Stimulated activated CD4-positive, alpha-beta T cell treated with anti-CD3 and anti-CD28 coated beads, Interleukin-4, amount 100 ng/mL, for 1 hour (primary cell): ENCODE measurements around the gene RAN.
"Not testable (repeated sequence)": the region's sequence is repeated elsewhere in the genome, so short reads cannot be mapped to it uniquely, and the experiment has no call there.

Experiments used
- DNase-seq: peaks from one replicate; pipeline ENCODE4 v3.0.0-alpha.2; 2020

Gene RAN

DNA sequence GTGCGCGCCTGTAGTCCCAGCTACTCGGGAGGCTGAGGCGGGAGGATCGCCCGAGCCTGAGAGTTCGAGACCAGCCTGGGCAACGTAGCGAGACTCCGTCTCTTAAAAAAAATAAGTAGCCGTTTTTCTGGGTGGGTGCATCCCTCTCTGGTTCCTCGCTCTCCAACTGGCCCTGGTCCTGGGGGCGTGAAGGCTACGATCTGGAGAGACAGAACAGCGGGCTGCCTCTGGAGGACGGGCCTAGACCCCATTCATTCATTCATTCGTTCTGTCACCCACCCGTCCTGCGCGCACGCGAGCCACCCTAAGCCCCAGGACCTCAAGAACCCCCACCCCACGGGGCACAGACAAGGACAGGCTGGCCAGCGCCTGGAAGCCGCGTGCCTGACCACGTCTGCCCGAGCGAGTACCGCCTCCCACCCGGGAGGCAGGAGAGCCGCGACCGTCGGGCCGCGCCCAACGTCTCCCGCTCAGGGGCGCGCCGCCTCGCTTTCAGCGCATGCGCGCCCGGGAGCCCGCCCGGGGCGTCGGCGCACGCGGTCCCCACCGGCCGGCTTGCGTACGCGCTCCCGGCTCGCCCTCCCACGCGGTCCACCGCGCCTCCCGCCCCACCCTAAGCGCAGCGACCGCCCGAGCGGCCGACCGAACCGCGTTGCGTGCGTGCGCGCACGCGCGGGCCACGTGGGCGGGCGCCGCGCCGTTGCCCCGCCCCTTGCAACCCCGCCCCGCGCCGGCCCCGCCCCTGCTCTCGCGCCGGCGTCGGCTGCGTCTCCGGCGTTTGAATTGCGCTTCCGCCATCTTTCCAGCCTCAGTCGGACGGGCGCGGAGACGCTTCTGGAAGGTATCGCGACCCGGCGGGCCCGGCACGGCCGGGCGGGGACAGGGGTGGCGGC lies at the start of gene RAN:
Gene RAN (plus strand): TSS at position 781 of the 893 bp plus-strand sequence. CDS start 528 bp downstream, outside the sequence.
- peak; percentile 94 for DNase-seq

DNA sequence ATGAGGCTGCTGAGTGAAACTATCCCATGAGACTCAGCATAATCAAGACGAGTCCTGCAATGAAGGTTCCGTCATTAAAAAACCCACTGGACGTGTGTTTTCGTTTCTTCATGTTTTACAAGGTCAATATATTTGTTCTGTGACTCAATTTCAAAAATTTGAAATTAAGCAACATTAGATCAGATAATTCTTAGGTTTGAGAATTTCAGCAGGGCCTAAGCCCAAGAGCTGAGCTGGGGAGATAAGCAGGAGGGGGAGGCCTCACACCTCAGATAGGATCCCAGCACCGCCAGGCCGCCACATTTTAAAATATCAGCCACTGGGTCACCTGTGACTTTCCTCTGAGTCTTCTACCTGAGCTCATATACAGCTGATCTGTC lies 46.1 kb upstream of the RAN start:
- DNase-seq, result no peak

DNA sequence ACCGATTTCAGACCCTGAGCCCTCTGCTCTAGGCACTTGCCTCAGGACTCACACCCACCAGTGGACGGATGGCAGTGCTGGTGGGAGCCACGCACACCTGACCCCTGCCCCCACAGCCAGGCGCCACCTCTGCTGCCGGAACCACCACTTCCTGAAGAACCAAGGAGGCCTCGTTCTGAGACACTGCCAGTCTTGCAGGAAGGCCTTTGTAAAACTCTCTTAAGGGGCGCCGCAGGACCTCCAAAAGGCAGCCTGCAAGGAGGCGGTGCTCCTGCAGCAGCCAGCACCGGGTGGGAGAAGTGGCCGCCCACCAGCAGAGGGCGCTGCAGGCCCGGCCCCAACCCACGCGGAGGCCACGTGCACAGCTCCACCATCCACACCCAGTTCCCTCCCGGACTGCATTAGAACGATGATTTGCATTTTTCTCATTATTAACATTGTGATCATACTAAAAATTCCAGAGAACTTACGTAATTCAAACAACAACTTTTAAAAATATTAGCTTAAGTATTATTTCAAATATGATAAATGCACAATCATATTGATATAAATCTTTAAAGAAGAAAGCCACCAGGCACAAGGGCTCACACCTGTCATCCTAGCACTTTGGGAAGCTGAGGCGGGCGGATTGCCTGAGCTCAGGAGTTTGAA lies 45.6 kb upstream of the RAN start:
- peak; percentile 75 for DNase-seq

DNA sequence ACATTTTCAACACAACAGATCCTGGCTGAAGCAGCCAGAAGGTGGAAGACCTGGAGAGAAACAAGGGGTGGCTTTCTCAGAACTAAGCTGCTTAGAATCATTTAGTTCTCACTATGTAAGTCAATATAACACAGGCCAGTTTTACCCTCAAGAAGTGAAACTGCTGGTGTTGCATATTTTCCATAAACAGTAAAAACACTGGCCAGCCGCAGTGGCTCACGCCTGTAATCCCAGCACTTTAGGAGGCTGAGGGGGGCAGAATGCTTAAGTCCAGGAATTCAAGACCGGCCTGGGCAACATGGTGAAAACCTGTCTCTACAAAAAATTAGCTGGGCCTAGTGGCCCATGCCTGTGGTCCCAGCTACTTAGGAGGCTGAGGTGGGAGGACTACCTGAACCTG lies 44.4 kb upstream of the RAN start:
- DNase-seq, result no peak

DNA sequence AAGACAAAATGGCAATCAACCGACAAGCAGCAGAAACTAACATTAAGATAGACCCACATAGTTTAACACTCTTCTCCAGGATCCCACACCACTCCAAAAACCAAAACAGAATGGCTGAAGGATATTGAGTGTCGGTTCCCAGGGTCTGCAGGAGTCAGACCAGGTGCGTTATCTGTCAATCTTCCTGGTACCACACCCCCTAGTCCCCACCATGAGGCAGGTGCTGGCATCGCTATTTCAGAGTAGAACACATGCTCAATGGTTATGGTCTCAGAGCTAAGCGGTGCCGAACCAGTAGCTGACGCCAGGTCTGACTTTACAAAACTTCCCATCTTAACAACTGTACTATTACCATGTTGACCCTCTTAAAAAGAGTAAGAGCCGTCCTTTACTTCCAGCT lies 43.0 kb upstream of the RAN start:
- no peak for DNase-seq

DNA sequence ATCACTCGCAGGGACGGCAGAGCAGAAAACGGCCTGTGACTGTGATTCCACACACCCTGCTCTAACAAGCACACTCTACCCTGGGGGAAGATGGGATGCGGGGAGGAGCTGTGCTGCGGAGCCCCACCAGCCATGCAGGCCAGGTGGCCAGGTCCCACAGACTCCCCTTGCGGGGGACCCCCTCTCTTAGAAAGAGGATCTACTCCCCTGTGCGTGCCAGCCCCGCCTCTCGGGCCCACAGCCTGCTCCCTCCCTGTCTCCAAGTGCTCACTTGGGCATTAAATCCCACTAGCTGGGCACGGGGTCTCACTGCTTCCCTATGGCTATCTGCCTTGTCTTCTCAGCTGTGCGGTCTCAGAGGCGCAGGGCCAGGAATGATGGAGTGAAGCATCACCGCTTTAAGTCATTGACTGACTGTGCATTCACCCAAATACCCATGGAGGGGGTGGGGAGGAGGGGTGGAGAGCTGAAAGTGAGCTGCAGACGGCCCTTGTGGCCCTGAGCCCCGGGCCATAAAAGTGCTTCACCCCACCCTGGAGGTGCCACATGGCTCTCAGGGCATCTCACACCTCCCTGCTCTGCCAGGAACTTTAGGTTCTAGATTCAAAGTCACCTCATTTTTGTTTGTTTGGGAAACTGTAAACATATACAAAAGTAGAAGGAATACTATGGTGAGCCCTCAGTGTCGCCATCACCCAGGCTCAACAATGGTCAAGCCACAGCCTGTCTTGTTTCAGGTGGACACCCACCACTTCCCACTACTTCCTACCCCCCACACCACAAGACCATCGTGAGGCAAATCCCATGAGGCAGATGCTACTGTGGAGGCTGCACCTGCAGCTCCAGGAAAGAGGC lies 42.2 kb upstream of the RAN start:
- no peak for DNase-seq

DNA sequence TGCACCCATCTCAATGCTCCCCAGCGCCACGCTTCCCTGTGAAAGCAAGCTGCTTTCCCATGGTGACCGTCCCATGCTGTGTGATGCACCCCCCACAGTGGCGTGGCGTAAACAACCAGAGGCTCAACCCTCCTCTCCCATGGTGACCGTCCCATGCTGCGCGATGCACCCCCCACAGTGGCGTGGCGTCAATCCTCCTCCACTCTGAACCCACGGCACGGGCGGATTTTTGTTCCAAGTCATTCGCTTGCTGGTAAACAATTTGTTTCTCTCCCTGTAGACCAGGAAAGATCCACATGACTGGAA lies 41.7 kb upstream of the RAN start:
- DNase-seq, result no peak

DNA sequence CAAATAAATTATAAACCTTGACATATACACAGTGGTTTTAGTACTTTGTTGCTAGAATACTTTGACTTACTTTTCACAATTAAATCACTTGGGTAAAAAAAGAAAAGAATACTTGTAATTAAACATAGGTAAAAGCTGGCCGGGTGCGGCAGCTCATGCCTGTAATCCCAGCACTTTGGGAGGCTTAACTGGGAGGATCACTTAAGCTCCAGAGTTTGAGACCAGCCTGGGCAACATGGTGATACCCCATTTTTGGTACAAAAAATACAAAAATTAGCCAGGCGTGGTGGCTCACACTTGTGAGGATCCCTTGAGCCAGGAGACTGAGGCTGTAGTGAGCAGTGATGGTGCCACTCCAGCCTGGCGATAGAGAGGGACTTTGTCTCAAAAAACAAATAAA lies 40.6 kb upstream of the RAN start:
- DNase-seq, result no peak

DNA sequence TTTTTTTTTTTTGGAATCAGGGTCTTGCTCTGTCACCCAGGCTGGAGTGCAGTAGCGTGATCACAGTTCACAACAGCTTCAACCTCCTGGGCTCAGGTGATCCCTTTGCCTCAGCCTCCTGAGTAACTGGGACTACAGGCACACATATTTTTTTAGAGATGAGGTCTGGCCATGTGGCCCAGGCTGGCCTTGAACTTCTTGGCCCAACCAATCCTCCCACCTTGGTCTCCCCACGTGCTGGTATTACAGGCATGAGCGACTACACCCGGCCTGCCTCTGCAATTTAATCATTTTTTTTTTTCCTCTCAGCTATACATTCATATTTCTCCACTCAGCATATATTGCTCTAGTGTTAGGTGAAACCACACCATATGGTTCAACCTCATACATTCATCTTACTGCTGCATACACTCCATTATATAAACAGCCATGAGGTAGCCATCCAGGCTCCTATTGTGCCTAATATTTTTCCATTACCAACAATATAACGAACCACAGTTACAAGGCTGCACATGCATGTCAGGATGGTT lies 39.9 kb upstream of the RAN start:
- DNase-seq, result no peak

DNA sequence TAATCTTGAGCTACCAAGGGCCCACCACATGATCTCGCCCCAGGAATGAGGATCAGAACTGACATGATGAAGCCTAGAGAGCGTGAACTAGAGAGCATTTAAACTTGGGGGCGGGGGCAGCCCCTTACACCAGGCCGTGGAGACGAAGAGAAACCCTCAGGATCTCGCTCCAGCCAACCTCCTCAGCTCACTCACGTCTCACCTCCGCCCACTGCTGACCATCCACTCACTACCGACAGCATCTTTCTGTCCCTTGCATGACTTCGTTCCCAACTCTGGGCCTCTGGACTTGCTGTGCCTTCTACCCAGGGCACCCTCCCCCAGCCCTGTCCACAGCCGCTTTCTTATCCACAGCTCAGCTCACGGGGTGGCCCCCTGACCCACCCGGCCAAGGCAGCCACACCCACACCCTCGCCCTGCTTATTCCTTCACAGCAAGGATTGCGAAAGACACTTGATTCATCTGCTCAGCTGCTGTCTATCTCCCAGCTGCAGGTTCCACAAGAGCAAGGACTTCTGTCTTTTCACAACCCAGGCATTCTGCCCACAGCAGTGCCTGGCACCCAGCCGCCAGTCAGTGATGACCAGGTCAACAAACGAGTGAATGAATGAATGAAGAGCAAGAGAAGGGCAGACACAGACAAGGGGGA lies 39.2 kb upstream of the RAN start:
- no peak for DNase-seq

DNA sequence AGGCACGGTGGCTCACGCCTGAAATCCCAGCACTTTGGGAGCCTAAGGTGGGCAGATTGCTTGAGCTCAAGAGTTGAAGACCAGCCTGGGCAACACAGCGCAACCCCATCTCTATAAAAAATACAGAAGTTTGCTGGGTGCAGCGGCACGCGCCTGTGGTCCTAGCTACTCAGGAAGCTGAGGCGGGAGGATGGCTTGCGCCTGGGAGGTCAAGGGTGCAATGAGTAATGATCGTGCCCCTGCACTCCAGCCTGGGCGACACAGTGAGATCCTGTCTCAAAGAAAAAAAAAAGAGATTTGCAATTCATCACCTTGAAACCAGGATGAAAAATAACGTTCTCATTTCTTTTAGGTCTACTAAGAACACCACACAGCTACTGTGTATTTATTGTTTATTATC lies 36.9 kb upstream of the RAN start:
- no peak for DNase-seq

DNA sequence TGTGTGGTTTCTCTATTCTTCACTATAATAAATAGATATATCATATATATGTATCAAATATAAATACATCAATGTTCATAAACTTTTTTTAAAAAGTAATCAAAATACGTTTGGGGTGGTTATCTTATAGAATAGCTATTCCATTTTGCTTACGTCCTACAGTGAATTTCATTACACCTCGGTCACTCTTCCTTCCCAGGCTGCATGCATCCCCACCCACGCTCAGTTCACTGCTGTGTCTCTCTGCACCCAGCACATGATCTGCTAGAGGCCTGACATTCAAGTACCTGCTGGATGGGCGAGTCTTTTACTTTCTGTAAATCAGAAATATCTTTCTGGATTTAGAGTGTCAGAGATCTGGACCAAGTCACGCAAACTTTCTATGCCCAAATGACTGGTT lies 36.4 kb upstream of the RAN start:
- DNase-seq, result no peak

DNA sequence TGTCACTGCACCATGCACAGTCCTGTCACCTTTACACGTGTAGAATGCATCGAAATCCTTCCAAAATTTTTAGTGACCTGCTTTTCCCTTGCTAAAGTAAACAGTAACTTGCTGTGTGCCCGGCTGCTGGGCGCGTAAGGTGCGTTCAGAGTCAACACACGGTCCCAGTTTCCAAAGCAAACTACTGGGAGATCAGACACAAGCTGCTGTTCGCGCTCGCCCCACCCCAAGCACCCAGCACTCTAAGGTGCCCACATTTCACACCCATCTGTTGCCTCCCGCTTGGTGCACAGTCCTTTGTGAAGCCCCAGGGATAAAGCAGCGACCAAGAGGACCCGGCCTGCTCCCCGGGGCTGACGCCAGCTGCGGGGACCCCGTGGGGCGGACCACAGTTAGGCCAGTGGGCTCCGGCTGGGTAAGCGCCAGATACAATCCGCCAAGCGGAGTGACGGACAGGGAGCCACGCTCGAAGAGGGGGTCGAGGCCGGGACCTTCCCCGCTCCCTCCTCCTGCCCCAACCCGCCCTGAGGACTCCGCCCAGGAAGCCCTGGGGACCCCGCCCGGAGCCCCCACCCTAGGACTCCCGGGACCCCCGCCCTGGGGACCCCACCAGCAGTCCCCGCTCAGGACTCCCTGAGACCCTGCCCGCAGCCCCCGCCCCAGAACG lies 33.4 kb upstream of the RAN start:
- DNase-seq, result no peak

DNA sequence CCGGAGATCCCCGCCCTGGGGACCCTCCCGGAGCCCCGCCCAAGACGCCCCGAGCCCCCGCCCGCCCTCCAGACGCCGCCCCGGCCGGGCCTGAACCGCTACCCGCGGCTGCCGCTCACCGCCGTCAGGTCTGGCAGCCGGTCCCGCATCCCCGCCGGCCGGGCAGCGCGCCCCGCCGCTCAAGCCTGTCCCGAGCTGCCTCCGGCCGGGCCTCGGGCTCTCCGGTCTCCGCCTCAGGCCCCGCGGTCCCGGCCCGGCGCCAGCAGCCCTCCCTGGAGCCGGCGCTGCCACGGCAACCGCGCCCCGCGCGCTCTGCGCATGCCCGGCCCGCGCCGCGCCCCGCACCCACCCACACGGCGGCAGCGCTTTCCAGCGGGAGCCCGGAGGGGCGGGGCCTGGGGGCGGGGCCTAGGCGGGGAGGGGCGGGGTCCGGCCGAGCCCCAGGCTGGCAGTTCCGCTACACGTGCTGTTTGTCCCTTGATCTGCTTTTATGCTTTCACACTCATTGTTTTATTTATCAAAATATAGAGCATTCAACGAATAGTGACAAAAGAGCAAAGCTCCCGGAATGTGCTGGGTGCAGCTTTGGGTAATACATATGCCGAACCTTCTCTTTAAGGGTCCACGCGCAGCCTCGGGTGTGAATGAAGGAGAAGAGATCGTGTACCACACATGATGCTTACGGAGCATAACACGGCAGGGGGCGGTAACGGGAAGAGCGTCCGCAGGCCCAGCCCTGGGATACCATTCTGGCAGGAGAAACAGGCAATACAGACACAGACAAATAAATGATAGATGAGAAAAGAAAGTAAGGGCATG lies 32.7 kb upstream of the RAN start, which contains the start of gene STX2:
Gene STX2 (minus strand): TSS at position 300 of the 819 bp plus-strand sequence. CDS start 151 bp downstream, at position 149.
- DNase-seq, result peak; percentile 90

DNA sequence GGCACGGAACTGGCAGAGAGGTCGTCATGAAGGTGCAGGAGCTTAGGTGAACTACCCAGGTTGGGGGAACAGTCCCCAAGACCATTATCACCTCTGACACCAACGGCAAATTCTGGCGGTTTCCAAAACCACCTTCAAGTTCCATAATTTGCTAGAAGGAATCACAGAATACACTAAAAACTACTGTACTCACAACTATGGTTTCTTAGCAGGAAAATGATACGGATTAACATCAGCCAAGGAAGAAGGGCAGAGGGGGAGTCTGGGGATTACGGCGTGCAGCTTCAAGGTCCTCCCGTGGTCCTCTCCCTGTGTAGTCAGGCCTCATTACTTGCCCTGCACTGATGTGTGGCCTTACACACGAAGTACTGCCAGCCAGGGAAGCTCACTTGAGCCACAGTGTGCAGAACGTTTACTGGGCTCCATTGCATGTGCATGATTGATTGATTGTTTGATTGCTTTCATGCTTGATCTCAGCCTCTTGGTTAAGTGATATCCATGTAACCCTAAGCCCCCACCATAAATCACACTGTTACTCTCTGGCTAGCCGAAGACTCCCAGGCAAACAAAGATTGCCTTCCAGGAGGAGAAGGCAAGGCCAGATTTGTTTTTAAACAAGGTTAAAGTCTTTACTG lies 32.0 kb upstream of the RAN start:
- DNase-seq, result no peak

DNA sequence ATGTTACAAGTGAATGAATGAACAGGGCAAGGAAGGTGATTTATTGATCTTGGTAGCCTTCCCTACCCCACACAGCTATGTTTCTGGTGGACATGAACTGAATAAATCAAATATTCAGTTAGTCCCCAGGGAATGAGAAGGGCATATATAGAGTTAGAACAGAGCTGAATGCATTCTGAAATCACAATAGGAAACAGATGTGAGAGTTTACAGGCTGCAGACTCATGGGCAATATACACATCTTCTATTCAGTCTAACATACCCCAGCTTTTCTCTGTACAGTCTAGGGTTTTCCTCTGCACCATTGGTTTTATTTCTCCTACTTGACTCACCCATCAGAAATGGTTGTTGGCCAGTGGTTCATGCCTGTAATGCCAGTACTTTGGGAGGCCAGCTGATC lies 25.5 kb upstream of the RAN start:
- no peak for DNase-seq

DNA sequence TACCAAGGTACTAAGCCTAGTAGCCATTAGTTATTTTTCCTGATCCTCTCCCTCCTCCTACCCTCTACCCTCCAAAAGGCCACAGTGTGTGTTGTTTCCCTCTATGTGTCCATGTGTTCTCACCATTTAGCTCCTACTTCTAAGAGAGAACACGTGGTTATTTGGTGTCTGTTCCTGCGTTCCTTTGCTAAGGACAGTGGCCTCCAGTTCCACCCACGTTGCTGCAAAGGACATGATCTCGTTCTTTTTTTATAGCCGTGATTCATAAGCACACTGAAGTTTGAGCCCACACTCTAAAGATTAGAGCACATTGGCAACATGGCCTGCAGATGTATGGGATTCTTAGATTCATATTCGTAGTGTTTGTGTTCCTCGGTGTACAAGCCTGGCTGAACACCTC lies 24.8 kb upstream of the RAN start:
- no peak for DNase-seq

DNA sequence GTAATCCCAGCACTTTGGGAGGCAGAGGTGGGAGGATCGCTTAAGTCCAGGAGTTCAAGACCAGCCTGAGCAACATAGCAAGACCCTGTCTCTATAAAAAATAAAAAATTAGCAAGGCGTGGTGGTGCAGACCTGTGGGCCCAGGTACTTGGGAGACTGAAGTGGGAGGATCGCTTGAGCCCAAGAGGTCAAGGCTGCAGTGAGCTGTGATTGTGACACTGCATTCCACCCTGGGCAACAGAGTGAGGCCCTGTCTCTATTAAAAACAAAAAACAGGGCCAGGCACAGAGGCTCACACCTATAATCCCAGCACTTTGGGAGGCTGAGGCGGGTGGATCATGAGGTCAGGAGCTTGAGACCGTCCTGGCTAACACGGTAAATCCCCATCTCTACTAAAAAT lies 23.8 kb upstream of the RAN start:
- not testable (repeated sequence) for DNase-seq

DNA sequence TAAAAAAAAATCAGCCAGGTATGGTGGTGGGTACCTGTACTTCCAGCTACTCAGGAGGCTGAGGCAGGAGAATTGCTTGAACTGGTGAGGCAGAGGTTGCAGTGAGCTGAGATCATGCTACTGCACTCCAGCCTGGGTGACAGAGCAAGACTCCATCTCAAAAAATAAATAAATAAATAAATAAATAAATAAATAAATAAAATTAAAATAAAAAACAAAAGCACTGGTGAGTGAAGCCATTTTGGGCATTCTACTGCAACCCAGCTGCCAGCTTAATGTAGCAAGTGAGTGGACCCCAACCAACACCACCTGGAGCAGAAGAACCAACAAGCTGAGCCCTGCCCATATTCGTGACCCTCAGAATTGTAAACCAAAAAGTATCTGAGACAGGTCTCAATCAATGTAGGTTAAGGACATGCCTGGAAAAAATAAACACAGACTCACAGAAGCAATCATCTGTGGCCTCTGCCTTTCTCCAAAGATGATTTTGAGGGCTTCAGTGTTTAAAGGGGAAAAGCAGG lies 23.0 kb upstream of the RAN start:
- not testable (repeated sequence) for DNase-seq
